Fibroblast of mammary gland (primary cell): ENCODE data around the gene USP24.
"Not testable (repeated sequence)": the region's sequence is repeated elsewhere in the genome, so short reads cannot be mapped to it uniquely, and the experiment has no call there.

Experiments used
- DNase-seq: peaks from one replicate; pipeline ENCODE4 v3.0.0-alpha.2; 2010; ENCODE audit warnings: low read depth
- H3K4me3 ChIP-seq: 2 replicates; pipeline ENCODE4 v1.5.1; 2011; ENCODE audit warnings: low read depth, mild to moderate bottlenecking, low read length, moderate library complexity; ENCODE audit not compliant: control insufficient read depth
- TF ChIP-seq, protein P1 (sequence below): conservative IDR thresholded peaks from 2 replicates; pipeline ENCODE4 v1.5.1; 2011; ENCODE audit warnings: low read depth, low read length, inconsistent platforms; ENCODE audit not compliant: control insufficient read depth, insufficient read depth

Gene USP24

GRCh38 chr1:55231745-55232144, 16.6 kb upstream of the USP24 start:
- TF ChIP-seq, protein P1, sequence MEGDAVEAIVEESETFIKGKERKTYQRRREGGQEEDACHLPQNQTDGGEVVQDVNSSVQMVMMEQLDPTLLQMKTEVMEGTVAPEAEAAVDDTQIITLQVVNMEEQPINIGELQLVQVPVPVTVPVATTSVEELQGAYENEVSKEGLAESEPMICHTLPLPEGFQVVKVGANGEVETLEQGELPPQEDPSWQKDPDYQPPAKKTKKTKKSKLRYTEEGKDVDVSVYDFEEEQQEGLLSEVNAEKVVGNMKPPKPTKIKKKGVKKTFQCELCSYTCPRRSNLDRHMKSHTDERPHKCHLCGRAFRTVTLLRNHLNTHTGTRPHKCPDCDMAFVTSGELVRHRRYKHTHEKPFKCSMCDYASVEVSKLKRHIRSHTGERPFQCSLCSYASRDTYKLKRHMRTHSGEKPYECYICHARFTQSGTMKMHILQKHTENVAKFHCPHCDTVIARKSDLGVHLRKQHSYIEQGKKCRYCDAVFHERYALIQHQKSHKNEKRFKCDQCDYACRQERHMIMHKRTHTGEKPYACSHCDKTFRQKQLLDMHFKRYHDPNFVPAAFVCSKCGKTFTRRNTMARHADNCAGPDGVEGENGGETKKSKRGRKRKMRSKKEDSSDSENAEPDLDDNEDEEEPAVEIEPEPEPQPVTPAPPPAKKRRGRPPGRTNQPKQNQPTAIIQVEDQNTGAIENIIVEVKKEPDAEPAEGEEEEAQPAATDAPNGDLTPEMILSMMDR: no peak
- no peak for DNase-seq
- H3K4me3 ChIP-seq: no peak overlapping the region

- TF ChIP-seq, protein P1: no peak
- DNase-seq: no peak
Measured at GRCh38 chr1:55230659-55231058, 15.5 kb upstream of the USP24 start.

GRCh38 chr1:55229726-55230125, 14.6 kb upstream of the USP24 start:
- not testable (repeated sequence) for H3K4me3 ChIP-seq, DNase-seq

More at GRCh38 chr1:55230659-55231058, 15.5 kb upstream of the USP24 start:
- H3K4me3 ChIP-seq: no peak overlapping the region

DNA sequence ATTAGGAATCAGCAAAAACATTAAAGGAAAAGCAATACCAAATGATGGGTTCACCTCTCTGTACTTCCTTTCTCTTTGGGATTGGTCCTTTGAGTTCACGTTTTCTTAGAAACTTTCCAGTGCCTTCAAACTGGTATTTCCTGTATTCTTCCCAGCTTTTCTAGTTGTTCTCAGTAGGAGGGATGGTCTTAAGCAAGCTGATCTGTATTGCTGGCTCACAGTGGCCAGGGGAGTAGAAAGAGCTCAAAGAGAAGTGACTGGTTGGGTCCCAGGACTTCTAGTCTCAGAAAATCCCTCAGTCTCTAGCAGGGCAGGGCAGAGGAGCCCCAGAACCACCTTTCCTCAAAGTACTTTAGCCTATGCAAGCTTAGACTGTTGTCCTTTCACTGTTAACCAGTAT, 10.1 kb upstream of the USP24 start:
- no peak overlapping the region for H3K4me3 ChIP-seq
- no peak for DNase-seq
- TF ChIP-seq, protein P1: no peak

- DNase-seq: no peak
- H3K4me3 ChIP-seq: no peak overlapping the region
- TF ChIP-seq, protein P1: no peak
Measured at GRCh38 chr1:55224729-55225128, 9.6 kb upstream of the USP24 start.

GRCh38 chr1:55222152-55222551, 7.0 kb upstream of the USP24 start:
- TF ChIP-seq, protein P1: no peak
- H3K4me3 ChIP-seq: no peak overlapping the region
- no peak for DNase-seq

GRCh38 chr1:55217226-55217986, 2.2 kb upstream of the USP24 start:
- TF ChIP-seq, protein P1: no peak
- DNase-seq: no peak

More at GRCh38 chr1:55217226-55217986, 2.2 kb upstream of the USP24 start:
- H3K4me3 ChIP-seq: no peak overlapping the region
